ENCODE results near the gene SLC17A9. TPM values are rescaled to one million over a fixed set of nuclear protein-coding genes. Genes with fewer than 3 reads are reported as not detected.

SLC17A9 gene
- total and polyA plus RNA-seq, 12 donors = 0.17 to 69.1 (median 2.9) TPM

DNA sequence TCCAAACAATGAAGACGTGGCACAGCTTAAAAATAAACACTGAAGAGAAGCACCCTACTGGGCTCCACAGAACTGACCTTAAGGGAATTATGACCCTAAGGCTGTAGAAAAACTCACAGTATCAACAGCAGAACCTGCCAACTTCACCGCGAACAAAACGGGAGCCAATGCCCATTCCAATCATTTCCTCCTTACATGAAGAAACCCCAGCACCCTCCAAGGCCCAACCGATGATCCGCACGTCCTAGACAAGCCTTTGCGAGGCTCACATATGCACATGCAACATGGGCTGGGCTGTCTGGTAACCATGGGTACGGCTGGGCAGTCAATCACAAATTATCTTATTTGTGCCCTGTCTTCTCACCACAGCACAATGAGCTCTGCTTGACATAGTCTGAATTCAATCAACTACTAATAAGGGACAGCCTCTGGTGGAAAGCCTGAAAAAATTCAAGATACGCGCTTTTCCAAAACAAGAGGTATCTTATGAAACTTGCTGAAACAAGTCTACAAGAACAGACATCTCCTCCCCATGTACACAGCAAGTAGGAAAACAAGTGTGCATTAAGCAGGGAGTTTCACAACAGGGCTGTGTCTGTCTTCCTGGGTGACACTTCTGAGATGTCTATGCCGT lies 27.9 kb upstream of the SLC17A9 start:
- no peaks in the 10 kb centered on the region for H3K27me3 ChIP-seq
- 21 to 26% (median 24%) methylated on average over 10 to 12 of the region's 12 CpGs for WGBS, 4 donors
- peaks cover 50 to 84% of the 10 kb centered on the region in 2 donors for H3K4me1 ChIP-seq (replicated peaks in 1 of 2)
- peak overlapping the region; percentile 89 to 100 (median 96) for H3K27ac ChIP-seq
- DNase-seq = peak; percentile 29 to 82 (median 49)
- peak overlapping the region in 2 of 4 donors; percentile 95 to 100 for H3K4me3 ChIP-seq
- TF ChIP-seq POLR2A (IDR thresholded peaks at IDR 0.05) = peak in 1 of 2 donors; percentile 16
- TF ChIP-seq CTCF (IDR thresholded peaks at IDR 0.05) = no peak
- intact Hi-C loops (cut with DNase I) = no loop called here
- no peaks in the 10 kb centered on the region for H3K9me3 ChIP-seq (replicated peaks in 1 of 3)
- no peaks in the 10 kb centered on the region for H3K36me3 ChIP-seq (replicated peaks in 1 of 2)

DNA sequence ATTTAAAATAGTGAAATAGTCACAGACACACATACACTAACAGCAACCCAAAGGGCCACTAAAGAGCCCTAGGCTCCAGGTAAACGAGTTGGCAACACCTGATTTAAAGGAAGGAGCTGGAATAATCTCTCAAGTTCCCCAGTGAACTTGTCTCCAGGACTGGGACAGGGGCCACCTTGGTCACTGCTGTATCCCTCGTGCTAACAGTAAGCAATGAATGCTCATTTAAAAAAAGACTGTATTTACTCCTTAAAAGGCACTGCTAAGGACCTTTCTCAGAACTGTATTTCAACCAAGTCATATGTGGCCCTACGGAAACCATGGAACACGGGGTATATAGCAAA lies 27.5 kb upstream of the SLC17A9 start:
- Histone ChIP-seq H3K4me3 (peak overlapping the region in 3 of 4 donors; percentile 84 to 100 (median 95)), H3K4me1 (replicated peaks in 1 of 2) (peaks cover 46 to 84% of the 10 kb centered on the region in 2 donors), H3K27ac (peak overlapping the region; percentile 89 to 100 (median 96)), H3K27me3 (no peaks in the 10 kb centered on the region), H3K9me3 (replicated peaks in 1 of 3) (no peaks in the 10 kb centered on the region), H3K36me3 (replicated peaks in 1 of 2) (no peaks in the 10 kb centered on the region)
- 0 to 2% (median 0%) methylated on average over 4 of the region's 4 CpGs for WGBS, 4 donors
- intact Hi-C loops (cut with DNase I) = no loop called here
- no peak for TF ChIP-seq POLR2A (IDR thresholded peaks at IDR 0.05)
- TF ChIP-seq CTCF (IDR thresholded peaks at IDR 0.05) = no peak
- no peak for DNase-seq

GRCh38 chr20:62925420-62926228 lies 26.9 kb upstream of the SLC17A9 start:
- Histone ChIP-seq H3K4me3 (peak overlapping the region; percentile 25 to 100 (median 90)), H3K27me3 (no peaks in the 10 kb centered on the region), H3K4me1 (replicated peaks in 1 of 2) (peaks cover 44 to 80% of the 10 kb centered on the region in 2 donors), H3K27ac (peak overlapping the region; percentile 89 to 100 (median 96)), H3K9me3 (replicated peaks in 1 of 3) (no peaks in the 10 kb centered on the region), H3K36me3 (replicated peaks in 1 of 2) (no peaks in the 10 kb centered on the region)
- peak in 5 of 7 donors; percentile 46 to 61 (median 58) for DNase-seq
- TF ChIP-seq POLR2A (IDR thresholded peaks at IDR 0.05) = peak in 1 of 2 donors; percentile 31
- TF ChIP-seq CTCF (IDR thresholded peaks at IDR 0.05) = no peak
- 0% methylated on average over 27 to 63 of the region's 63 CpGs for WGBS, 4 donors
- intact Hi-C loops (cut with DNase I) = no loop called here

All from adrenal gland (tissue), 12 donors.